ENCODE data around the gene SKOR2. TPM values are rescaled to one million over a fixed set of nuclear protein-coding genes. Genes with fewer than 3 reads are reported as not detected.

Gene SKOR2
- total and polyA plus RNA-seq, 12 donors = not detected

- DNase-seq (no peak), ATAC-seq (peak in 7 of 8 donors; percentile 4 to 35 (median 21))
- intact Hi-C loops (cut with DNase I) = no loop called here
- TF ChIP-seq, protein P1, sequence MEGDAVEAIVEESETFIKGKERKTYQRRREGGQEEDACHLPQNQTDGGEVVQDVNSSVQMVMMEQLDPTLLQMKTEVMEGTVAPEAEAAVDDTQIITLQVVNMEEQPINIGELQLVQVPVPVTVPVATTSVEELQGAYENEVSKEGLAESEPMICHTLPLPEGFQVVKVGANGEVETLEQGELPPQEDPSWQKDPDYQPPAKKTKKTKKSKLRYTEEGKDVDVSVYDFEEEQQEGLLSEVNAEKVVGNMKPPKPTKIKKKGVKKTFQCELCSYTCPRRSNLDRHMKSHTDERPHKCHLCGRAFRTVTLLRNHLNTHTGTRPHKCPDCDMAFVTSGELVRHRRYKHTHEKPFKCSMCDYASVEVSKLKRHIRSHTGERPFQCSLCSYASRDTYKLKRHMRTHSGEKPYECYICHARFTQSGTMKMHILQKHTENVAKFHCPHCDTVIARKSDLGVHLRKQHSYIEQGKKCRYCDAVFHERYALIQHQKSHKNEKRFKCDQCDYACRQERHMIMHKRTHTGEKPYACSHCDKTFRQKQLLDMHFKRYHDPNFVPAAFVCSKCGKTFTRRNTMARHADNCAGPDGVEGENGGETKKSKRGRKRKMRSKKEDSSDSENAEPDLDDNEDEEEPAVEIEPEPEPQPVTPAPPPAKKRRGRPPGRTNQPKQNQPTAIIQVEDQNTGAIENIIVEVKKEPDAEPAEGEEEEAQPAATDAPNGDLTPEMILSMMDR (IDR thresholded peaks at IDR 0.05) = no peak
- 3 to 4% methylated on average over 24 of the region's 24 CpGs for WGBS, 2 donors
- H3K27ac ChIP-seq = peak overlapping the region in 9 of 10 donors; percentile 78 to 95 (median 89)
- no peaks in the 10 kb centered on the region for H3K36me3 ChIP-seq
- peak overlapping the region; percentile 69 to 100 (median 99) for H3K4me3 ChIP-seq
- no peaks in the 10 kb centered on the region for H3K9me3 ChIP-seq
- H3K27me3 ChIP-seq = no peaks in the 10 kb centered on the region
- peaks cover 5 to 49% (median 33%) of the 10 kb centered on the region in 9 donors for H3K4me1 ChIP-seq
These were observed 76.1 kb downstream of the SKOR2 start for GRCh38 chr18:47175283-47175897.

- H3K4me3 ChIP-seq = peak overlapping the region in 9 of 10 donors; percentile 69 to 100 (median 99)
- ATAC-seq = no peak
- H3K9me3 ChIP-seq = no peaks in the 10 kb centered on the region
- no peaks in the 10 kb centered on the region for H3K36me3 ChIP-seq
- peaks cover 5 to 51% (median 33%) of the 10 kb centered on the region in 9 donors for H3K4me1 ChIP-seq
- H3K27ac ChIP-seq = peak overlapping the region in 1 of 10 donors; percentile 92
- DNase-seq = no peak
- no peaks in the 10 kb centered on the region for H3K27me3 ChIP-seq
- intact Hi-C loops (cut with DNase I) = no loop called here
- TF ChIP-seq, protein P1 (IDR thresholded peaks at IDR 0.05) = no peak
- WGBS, 2 donors = 81 to 82% methylated on average over 13 of the region's 13 CpGs
These were observed 76.8 kb downstream of the SKOR2 start for GRCh38 chr18:47174545-47175116.

GRCh38 chr18:47172476-47172875, 79.0 kb downstream of the SKOR2 start:
- no peaks in the 10 kb centered on the region for H3K9me3 ChIP-seq
- H3K27me3 ChIP-seq = no peaks in the 10 kb centered on the region
- TF ChIP-seq, protein P1 (IDR thresholded peaks at IDR 0.05) = no peak
- no peak overlapping the region for H3K4me3 ChIP-seq
- peaks cover 5 to 51% (median 33%) of the 10 kb centered on the region in 9 donors for H3K4me1 ChIP-seq
- WGBS, 2 donors = 72 to 74% methylated on average over 2 of the region's 2 CpGs
- H3K27ac ChIP-seq = no peak overlapping the region
- intact Hi-C loops (cut with DNase I) = no loop called here
- DNase-seq = no peak
- no peaks in the 10 kb centered on the region for H3K36me3 ChIP-seq
- no peak for ATAC-seq

DNA sequence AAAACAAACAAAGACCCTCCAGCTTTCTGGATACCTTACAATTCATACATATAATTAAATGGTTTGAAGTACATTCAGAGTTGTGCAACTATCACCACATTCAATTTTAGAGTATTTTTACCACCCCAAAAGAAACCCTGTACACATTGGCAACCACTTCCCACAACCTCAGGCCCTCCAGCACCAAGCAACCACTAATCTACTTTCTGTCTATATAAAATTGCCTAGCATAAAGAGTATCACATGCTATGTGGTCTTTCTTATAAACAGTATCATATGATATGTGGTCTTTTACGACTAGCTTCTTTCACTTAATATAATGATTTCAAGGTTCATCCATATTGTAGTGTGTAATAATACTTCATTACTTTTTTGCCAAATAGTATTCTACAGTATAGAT, 82.5 kb downstream of the SKOR2 start:
- DNase-seq = no peak
- 85 to 93% methylated on average over 1 of the region's 1 CpG for WGBS, 2 donors
- intact Hi-C loops (cut with DNase I) = loop anchor here in 1 of 10 donors (2.0 kb wide), 1 partner anchor 16 kb away; no protein-coding TSS in a partner anchor
- Histone ChIP-seq H3K27me3 (no peaks in the 10 kb centered on the region), H3K27ac (no peak overlapping the region), H3K4me1 (peaks cover 0 to 56% (median 18%) of the 10 kb centered on the region in 9 donors), H3K36me3 (peaks cover 0 to 6% (median 0%) of the 10 kb centered on the region in 9 donors), H3K9me3 (no peaks in the 10 kb centered on the region), H3K4me3 (no peak overlapping the region)
- ATAC-seq = no peak
- TF ChIP-seq, protein P1 (IDR thresholded peaks at IDR 0.05) = no peak

Measured in heart right ventricle (tissue), 16 donors.